Uterus (tissue), 2 donors: ENCODE data around the gene GPM6B.

Source experiments
- POLR2A ChIP-seq, 2 donors: fragments of 450-650 bp; IDR thresholded peaks; one replicate each; pipeline ENCODE4 v1.6.1; 2016; ENCODE audit warnings: antibody characterized with exemption in 2 of 2, mild to moderate bottlenecking in 1 of 2, moderate library complexity in 1 of 2
- TF ChIP-seq, protein P1 (sequence below), 4 experiments: fragments of 200-600 bp in 2 of 4; fragments of 450-650 bp in 2 of 4; sonication (generic) in 2 of 4; IDR thresholded peaks; one replicate each; pipeline ENCODE4 v1.5.1; 2016 to 2019; ENCODE audit warnings: antibody characterized with exemption in 4 of 4, mild to moderate bottlenecking in 2 of 4, moderate library complexity in 1 of 4

DNA sequence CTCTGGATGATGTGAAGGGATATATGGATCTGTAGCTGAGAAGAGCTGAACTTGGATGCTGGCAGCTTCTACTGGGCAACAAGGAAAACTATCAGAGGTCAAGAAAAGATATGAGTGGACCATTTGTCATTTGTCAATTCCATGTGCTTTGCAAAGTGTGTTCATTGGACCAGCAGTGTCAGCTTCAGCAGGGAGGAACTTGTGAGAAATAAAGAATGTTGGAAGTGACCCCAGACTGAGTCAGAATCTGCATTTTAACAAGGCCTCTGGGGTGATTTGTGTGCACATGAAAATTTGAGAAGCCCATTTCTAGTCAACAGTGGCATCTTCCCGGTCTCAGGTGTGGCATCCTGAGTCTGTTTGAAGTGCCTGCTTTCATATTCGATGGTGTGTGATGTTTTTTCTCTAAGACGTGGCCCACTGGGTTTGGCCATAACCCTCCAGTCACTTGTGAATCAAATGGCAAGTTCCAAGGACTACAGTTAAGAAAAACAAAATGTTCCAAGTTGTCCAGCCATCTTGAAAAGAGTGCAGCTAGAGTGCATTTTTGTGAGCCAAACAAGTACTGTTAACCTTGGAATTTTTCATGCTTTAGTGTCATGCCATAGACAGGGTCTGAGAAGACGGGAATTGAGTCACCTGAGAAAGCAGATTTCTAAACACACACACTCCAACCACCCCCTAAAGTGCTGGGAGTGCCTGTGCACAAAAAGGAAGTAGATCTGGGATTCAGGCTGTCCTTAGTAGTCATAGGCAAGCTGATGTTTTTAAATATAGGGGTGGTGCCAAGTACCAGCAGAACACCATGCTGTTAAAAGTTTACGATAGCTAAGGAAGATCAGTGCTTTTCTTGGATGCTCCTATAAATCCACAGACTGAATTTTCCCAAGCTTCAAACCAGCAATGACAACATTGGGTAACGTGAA, 26.4 kb downstream of the GPM6B start:
- no peak for TF ChIP-seq POLR2A (IDR thresholded peaks at IDR 0.05)
- TF ChIP-seq, protein P1, sequence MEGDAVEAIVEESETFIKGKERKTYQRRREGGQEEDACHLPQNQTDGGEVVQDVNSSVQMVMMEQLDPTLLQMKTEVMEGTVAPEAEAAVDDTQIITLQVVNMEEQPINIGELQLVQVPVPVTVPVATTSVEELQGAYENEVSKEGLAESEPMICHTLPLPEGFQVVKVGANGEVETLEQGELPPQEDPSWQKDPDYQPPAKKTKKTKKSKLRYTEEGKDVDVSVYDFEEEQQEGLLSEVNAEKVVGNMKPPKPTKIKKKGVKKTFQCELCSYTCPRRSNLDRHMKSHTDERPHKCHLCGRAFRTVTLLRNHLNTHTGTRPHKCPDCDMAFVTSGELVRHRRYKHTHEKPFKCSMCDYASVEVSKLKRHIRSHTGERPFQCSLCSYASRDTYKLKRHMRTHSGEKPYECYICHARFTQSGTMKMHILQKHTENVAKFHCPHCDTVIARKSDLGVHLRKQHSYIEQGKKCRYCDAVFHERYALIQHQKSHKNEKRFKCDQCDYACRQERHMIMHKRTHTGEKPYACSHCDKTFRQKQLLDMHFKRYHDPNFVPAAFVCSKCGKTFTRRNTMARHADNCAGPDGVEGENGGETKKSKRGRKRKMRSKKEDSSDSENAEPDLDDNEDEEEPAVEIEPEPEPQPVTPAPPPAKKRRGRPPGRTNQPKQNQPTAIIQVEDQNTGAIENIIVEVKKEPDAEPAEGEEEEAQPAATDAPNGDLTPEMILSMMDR (IDR thresholded peaks at IDR 0.05): no peak
